CD4-positive, alpha-beta T cell treated with Interleukin-2 at 100 ng/mL for 4 hours (primary cell): ENCODE results near the gene C1QL1.

Experiments
- DNase-seq: peaks from one replicate; pipeline ENCODE4 v3.0.0-alpha.2; 2020; ENCODE audit warnings: low spot score

The C1QL1 gene

DNA sequence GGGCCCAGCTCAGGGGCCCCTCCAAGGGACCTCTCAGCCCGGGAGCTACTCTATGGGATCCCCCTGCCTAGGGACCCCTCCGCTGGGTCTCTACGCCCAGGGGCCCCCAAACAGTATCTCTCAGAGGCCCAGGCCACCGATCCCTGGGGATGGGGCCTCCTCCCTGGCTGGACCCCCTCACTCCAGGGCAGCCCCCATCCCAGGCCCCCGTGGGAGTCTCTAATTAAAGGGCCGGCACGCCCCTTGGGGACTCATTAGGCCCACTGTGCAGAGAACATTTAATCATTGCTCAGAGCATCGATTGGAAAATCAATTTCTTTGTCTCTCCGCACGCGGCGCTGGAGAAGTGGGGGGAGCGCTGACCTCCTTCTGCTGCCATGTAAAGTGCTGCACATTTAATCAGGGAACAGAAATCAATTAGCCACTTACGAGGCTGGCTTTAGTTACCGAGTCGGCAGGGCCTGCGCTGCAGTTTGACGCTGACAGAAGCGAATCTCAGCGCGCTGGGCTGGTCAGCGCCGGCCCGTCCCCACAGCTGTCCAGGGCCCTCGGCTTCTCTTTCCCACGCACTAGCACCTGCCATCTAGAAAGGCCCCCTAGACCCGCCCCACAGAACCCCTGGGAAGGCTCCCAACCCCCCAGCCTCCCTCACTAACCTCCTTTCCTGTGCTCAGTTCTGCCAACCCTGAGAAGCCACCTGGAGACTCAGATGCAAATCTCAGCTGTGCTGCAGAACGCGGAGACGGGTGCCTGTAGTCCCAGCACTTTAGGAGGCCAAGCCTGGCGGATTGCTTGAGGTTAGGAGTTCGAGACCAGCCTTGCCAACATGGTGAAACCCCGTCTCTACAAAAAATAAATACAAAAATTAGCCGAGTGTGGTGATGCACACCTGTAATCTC lies 20.2 kb upstream of the C1QL1 start:
- no peak for DNase-seq

DNA sequence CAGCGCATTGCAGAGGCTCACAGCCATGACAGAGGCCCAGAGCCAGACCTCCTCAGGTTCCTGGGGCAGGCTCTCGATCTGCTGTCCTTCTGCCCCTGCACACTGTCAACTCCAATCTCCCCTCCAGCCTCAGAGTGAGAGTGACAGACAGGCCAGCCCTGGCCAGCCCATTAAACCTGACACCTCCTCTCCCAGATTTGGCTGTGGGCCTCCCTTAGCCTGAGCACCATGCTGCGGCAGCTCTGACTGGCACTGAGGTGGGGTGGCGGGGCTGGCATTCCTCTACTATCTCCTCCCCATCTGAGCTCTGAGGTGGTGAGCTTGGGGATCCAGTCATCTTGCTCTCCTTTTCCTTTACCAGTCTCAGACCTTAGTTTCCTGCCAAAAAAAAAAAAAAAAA lies 15.5 kb upstream of the C1QL1 start:
- no peak for DNase-seq

- no peak for DNase-seq
Observed at GRCh38 chr17:44982113-44982702, 14.1 kb upstream of the C1QL1 start.

DNA sequence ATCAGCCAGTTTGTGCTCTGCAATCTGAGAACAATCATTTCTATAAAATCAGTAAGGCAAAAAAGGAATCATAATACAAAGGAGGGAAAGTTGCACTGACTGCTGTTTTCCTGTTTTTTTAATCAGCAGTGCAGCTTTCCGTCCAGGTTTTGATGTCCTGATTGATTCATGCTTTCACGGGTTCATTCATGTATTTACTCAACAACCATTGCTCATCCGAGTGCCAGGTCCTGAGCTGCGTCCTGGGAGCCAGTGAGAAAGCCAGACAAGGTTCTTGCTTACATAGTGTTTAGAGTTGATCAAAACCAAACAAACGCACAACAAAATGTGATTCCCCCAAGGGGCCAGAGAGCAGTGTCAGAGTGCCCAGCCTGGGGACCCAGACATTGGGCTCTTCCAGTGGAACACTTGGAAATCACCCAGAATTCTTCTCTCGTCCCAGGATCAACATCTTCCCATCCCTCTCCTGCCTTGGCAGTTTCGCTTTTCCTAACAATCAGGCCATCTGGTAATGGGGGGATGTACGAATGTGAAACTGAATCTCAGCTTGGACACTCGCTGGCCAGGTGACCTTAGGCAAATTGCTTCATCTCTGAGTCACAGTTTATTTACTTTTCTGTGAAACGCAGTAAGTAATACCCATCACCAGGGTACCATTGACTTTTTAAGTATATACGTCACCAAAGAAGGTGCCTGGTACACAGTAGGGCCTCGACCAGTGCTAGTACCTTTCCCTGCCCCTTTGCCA lies 13.3 kb upstream of the C1QL1 start:
- DNase-seq = no peak

GRCh38 chr17:44979426-44979995 lies 11.4 kb upstream of the C1QL1 start:
- no peak for DNase-seq

DNA sequence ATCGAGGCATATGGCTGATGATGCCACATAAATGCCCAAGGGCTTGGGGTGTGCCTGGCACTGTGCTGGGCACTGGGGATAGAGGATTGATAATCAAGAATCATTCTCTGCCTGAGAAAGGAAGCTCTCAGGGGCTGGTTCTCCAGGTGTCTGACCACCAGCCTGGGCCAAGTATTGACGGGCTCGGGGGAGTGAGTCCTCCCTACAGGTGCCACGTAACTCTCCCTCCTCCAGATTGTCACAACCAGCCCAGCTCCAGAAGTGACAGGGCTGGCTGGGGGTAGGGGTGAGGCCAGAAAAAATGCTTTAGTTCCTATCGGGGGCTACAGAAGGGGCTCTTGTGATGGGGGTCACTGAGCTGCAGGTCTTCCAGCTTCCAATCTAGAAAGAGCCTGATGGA lies 10.7 kb upstream of the C1QL1 start:
- no peak for DNase-seq

GRCh38 chr17:44977814-44978550 lies 9.9 kb upstream of the C1QL1 start:
- DNase-seq = no peak

DNA sequence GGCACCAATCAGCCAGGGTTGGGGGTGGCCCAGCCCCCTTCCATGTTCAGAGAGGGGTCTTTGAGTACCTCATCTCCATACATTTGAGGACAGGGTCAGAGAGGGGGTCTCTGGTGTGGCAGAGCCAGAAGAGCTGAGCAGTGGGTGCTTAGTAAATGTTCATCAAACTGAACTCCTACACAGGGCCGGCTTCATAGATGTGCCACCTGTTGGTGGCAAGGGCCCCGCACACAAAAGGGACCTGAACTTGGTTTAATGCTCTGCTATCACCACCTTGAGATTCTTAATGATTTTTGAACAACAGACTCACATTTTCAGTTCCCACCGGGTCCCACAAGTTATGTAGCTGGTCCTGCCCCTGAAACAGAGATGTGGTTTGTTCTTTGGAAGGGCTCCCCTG lies 9.0 kb upstream of the C1QL1 start:
- no peak for DNase-seq

- no peak for DNase-seq
Observed at GRCh38 chr17:44976206-44976605, 8.1 kb upstream of the C1QL1 start.

DNA sequence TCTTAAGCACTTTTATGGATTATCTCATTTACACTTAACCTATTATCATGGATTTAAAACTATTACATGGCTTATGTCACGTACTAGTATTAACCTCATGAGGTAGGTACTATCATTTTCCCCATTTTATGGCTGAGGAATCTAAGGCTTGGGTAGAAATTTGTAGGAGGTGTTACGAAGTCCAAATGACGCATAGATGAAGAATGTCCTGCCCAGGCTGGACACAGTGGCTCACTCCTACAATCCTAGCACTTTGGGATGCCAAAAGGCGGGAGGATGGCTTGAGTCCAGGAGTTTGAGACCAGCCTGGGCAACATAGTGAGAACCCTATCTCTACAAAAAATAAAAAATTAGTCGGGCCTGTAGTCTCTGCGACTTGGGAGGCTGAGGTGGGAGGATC lies 4.8 kb upstream of the C1QL1 start:
- no peak for DNase-seq

DNA sequence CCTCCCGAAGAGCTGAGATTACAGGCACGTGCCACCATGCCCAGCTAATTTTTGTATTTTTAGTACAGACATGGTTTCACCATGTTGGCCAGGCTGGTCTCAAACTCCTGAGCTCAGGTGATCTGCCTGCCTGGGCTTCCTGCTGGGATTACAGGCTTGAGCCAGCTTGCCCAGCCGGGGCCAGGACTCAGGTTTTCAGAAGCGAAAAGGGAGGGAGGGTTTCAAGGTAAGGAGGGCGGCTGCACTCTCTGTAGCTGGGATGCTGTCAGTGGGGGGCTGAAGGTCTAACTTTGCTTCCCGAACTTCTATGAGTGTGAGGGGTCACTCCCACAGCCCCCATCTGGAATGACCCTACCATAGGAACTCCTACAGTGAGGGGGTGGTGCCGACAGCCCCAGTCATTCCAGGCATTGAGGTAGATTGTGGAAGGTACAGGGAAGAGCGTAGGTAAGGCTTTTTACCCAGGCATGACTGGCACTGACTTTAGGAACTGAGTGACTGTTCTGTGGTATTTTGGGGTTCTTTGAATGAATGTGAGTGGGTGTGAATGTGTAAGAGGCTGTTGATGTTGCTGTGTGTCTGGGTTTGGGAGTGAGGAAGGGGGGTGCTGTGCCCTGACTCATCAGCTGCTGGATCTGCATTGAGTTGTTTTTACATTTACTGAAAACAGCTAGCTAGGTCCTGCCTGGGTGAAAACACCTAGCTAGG lies 3.8 kb upstream of the C1QL1 start:
- peak; percentile 35 for DNase-seq

GRCh38 chr17:44970136-44970741 lies 2.1 kb upstream of the C1QL1 start:
- DNase-seq = no peak

DNA sequence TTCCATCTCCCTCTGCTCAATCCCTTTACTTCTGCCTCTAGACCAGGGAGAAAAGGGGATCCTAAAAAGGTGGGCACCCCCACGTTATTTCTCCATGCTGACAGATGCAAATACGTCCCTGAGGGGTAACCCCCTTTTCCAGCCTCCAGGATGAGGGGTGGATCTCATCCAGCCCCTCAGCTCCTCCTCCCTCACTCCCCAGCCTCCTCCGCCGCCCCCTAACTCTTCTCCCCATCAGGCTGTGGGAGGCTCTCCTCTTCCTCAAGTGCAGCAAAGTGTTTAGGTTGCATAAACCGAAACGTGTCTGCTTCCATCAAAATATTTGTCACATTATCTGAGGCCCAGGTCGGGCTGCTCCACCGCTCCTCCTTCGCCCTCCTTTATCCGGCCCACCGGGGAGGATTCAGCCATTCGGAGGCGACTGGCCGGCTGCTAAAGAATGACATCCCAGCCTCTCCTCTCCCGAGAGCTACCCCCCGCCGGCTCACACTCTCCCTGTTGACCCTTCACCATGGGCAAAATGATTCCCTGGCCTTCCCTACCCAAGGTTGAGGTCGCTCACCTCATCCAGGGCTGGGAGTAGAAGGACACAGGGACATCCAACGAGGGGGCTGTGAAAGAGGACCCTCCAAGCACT lies 1.2 kb upstream of the C1QL1 start:
- no peak for DNase-seq

DNA sequence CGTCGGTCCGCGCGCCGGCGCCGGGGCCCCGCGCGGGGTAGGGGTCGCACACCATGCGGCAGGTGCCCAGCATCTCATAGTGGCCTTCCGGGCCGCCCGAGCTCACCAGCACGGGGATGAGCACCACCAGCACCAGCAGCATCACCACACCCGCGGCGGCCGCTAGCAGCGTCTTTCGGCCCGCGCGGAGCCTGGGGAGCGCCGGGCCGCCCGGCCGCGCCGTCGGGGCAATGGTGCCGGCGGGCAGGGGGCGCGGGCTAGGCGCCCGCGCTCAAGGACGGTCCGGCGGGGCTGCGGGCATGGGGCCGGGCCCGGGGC lies 237 bp downstream of the C1QL1 start:
- no peak for DNase-seq

GRCh38 chr17:44967026-44967906 lies 837 bp downstream of the C1QL1 start:
- DNase-seq = no peak

DNA sequence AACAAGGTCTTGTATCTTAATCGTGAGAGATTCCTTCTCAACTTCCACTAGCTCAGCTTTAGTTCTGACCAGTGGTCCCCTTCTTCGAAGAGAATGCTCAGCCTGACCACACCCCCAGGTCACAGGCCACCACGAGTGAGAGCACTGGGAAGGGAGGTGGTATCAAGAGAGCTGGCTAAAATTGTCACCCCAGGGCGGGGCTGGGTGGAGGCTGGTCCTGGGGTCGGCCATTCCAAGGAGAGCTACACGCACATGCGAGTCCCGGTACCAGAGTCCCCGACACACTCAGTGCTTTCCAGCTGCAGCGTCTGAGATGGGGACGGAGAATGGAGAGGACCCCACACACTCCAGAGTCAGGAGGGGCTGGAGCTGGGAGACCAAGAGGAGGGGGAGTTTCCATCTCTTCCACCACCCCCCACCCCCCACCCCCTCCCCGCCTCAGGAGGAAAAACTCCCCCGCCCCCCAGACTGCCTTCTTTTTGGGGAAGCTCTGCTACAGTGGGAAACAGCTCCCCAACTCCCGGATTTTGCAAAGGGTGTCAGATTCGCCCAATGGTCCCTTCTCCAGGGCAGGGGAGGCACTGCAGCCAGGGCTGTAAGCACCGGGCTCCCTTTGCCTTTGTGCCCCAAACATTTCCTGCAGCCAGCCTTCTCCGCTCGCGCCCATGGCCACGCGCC lies 1.6 kb downstream of the C1QL1 start:
- DNase-seq = no peak

DNA sequence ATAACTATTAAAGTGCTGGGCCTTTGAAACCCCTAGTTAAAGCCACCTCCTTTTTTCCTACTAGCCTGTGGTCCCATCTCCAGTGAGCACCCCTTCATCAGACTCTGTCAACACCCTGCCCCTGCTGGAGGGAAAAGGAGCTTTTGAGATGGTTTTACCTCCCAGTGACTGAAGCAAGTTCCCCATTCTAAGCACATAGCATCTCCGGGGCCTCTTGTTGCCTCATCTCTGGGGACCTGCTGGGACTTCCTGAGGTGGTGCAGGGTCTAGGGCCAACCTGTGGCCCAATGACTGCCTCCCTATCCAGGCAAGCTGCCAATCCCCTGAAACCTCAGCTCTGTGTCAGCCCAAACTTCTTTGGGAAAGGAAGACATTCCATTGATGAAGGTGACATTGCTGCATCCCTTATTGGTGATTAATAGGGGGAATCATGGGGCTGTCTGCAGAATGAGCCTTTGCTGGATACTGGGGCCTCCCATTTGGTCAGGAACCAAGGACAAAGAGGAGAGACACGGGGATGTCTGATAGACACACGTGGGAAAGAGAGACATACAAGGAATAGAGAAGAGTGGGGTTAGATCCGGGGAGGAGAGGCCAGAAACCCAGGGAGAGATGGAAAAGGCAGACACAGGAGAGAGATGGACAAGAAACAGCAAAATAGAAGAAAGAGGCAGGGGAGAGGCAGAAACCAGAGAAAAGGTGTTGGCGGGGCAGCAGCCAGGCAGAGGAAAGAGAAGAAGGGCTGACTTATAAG lies 2.4 kb downstream of the C1QL1 start:
- DNase-seq = no peak

DNA sequence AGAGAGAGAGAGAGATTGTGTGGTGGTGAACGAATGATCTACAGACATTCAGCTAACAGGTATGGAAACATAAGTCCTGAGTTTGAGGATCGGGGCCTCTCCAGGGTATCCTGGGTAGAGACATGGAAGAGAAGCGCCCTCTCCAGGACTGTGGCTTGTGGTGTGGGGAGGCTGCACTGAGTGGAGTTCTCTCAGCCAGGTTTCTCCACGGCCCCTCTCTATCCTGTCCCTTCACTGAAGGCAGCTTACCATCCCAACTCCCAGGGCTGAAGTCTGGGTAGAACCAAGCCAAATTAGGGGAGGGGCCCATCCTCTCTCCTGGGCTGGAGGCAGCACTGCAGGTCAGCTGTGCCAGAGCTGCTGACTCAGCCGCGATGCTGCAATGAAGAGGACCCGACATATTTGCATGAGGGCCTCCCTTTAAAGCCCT lies 6.2 kb downstream of the C1QL1 start:
- DNase-seq = no peak
